NB4 (cell line): ENCODE measurements around the gene ESR1.

Experiments
- POLR2A ChIP-seq: IDR thresholded peaks from 2 replicates; pipeline ENCODE4 v1.6.1; 2011; ENCODE audit warnings: mild to moderate bottlenecking; ENCODE audit not compliant: insufficient read length; ENCODE audit errors: extremely low read depth
- TF ChIP-seq, protein P1 (sequence below): IDR thresholded peaks from one replicate; pipeline ENCODE4 v1.5.1; 2012; ENCODE audit warnings: low read depth, low read length
- TF ChIP-seq, protein P2 (sequence below): IDR thresholded peaks from 2 replicates; pipeline ENCODE4 v1.6.1; 2011; ENCODE audit warnings: low read depth, low read length

GRCh38 chr6:152135755-152136448 lies 328.4 kb downstream of the ESR1 start:
- TF ChIP-seq, protein P1, sequence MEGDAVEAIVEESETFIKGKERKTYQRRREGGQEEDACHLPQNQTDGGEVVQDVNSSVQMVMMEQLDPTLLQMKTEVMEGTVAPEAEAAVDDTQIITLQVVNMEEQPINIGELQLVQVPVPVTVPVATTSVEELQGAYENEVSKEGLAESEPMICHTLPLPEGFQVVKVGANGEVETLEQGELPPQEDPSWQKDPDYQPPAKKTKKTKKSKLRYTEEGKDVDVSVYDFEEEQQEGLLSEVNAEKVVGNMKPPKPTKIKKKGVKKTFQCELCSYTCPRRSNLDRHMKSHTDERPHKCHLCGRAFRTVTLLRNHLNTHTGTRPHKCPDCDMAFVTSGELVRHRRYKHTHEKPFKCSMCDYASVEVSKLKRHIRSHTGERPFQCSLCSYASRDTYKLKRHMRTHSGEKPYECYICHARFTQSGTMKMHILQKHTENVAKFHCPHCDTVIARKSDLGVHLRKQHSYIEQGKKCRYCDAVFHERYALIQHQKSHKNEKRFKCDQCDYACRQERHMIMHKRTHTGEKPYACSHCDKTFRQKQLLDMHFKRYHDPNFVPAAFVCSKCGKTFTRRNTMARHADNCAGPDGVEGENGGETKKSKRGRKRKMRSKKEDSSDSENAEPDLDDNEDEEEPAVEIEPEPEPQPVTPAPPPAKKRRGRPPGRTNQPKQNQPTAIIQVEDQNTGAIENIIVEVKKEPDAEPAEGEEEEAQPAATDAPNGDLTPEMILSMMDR: no peak
- TF ChIP-seq POLR2A: no peak
- TF ChIP-seq, protein P2, sequence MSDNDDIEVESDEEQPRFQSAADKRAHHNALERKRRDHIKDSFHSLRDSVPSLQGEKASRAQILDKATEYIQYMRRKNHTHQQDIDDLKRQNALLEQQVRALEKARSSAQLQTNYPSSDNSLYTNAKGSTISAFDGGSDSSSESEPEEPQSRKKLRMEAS: no peak
